Naive thymus-derived CD4-positive, alpha-beta T cell (primary cell): ENCODE results near the gene RYR1. TPM values are rescaled to one million over a fixed set of nuclear protein-coding genes. Genes with fewer than 3 reads are reported as not detected.

Experiments
- ATAC-seq: fragments of 150-1000 bp; cut with Tn5 transposase; 2 replicates; pipeline ENCODE4 v1.10.0; 2021; ENCODE audit warnings: mild to moderate bottlenecking, moderate library complexity
- CTCF ChIA-PET: fragments of 350-600 bp; sonication (Branson Sonifier 250); formaldehyde crosslinking; loops from one replicate; lab custom pipeline; 2021; ENCODE audit warnings: antibody characterized with exemption; lab: Charles Lee
- POLR2A ChIA-PET: fragments of 350-600 bp; sonication (Branson Sonifier 250); formaldehyde crosslinking; loops from one replicate; lab custom pipeline; 2021; ENCODE audit warnings: antibody characterized with exemption, inconsistent platforms; lab: Charles Lee
- DNase-seq, 9 donors: peaks; one replicate each; pipeline versions ENCODE4 v3.0.0 to v3.0.0-alpha.2; 2020 to 2022; ENCODE audit warnings: mixed read lengths in 1 of 9
- H3K27ac ChIP-seq: one replicate; pipeline ENCODE4 v1.7.0; 2013; ENCODE audit warnings: mild to moderate bottlenecking, low read depth, low read length, moderate library complexity
- H3K27me3 ChIP-seq, 2 donors: one replicate each; pipeline ENCODE4 v1.7.0; 2013; ENCODE audit warnings: low read length in 2 of 2, mild to moderate bottlenecking in 2 of 2, moderate library complexity in 2 of 2; ENCODE audit not compliant: control insufficient read depth in 2 of 2, insufficient read depth in 2 of 2
- H3K36me3 ChIP-seq, 3 experiments: 1 replicate in 2 of 3; 2 replicates in 1 of 3; pipeline ENCODE4 v1.7.0; 2013; ENCODE audit warnings: low read length in 3 of 3, mild to moderate bottlenecking in 3 of 3, moderate library complexity in 1 of 3; ENCODE audit not compliant: insufficient read depth in 3 of 3, control insufficient read depth in 2 of 3
- H3K4me1 ChIP-seq, 2 donors: one replicate each; pipeline ENCODE4 v1.7.0; 2013; ENCODE audit warnings: low read length in 2 of 2, mild to moderate bottlenecking in 2 of 2, moderate library complexity in 1 of 2; ENCODE audit not compliant: control insufficient read depth in 2 of 2, insufficient read depth in 2 of 2
- H3K4me3 ChIP-seq: 2 replicates; pipeline ENCODE4 v1.7.0; 2013; ENCODE audit warnings: mild to moderate bottlenecking, low read length
- H3K9me3 ChIP-seq, 3 experiments: 1 replicate in 2 of 3; 2 replicates in 1 of 3; pipeline ENCODE4 v1.7.0; 2013; ENCODE audit warnings: low read length in 3 of 3; ENCODE audit not compliant: control insufficient read depth in 2 of 3
- H3K27ac Mint-ChIP-seq, 9 donors: one replicate each; pipeline ENCODE4 v1.8.0; 2020 to 2022; ENCODE audit warnings: mixed read lengths in 9 of 9, mild to moderate bottlenecking in 8 of 9, moderate library complexity in 5 of 9, inconsistent platforms in 2 of 9
- H3K27me3 Mint-ChIP-seq, 5 donors: one replicate each; pipeline ENCODE4 v1.8.0; 2021 to 2022; ENCODE audit warnings: mixed read lengths in 5 of 5, mild to moderate bottlenecking in 1 of 5
- H3K36me3 Mint-ChIP-seq, 5 donors: one replicate each; pipeline ENCODE4 v1.8.0; 2020 to 2022; ENCODE audit warnings: mixed read lengths in 5 of 5, mild to moderate bottlenecking in 3 of 5, inconsistent platforms in 1 of 5
- H3K4me1 Mint-ChIP-seq, 7 donors: one replicate each; pipeline ENCODE4 v1.8.0; 2020 to 2022; ENCODE audit warnings: mixed read lengths in 7 of 7, mild to moderate bottlenecking in 3 of 7, inconsistent platforms in 1 of 7
- H3K4me3 Mint-ChIP-seq, 10 donors: one replicate each; pipeline ENCODE4 v1.8.0; 2020 to 2022; ENCODE audit warnings: mild to moderate bottlenecking in 10 of 10, mixed read lengths in 10 of 10, moderate library complexity in 6 of 10, inconsistent platforms in 2 of 10
- H3K9me3 Mint-ChIP-seq, 11 donors: one replicate each; pipeline ENCODE4 v1.8.0; 2020 to 2022; ENCODE audit warnings: mixed read lengths in 11 of 11, mild to moderate bottlenecking in 4 of 11, inconsistent platforms in 1 of 11, moderate library complexity in 1 of 11
- intact Hi-C, 2 donors: fragments of 100-400 bp; cut with micrococcal nuclease; formaldehyde crosslinking; loops; one replicate each; pipeline ENCODE4 v1.15.1; 2023
- polyA plus RNA-seq, 2 donors: library from polyadenylated mRNA; unstranded; fragments of 300-500 nt; fragmentation: Illumina TruSeq; gene quantifications; one replicate each; pipeline ENCODE4 v1.2.3, GENCODE V29; 2021
- total RNA-seq, 6 experiments: library from RNA in 5 of 6; stranded (reverse) in 5 of 6; gene quantifications; 1 replicate in 5 of 6; 2 replicates in 1 of 6; pipeline ENCODE4 v1.2.3 and lab custom pipeline; 2021 to 2026

Gene RYR1
- total and polyA plus RNA-seq, 7 experiments from 2014 or later: 0.29 to 2.6 (median 1.7) TPM; not detected in 2

DNA sequence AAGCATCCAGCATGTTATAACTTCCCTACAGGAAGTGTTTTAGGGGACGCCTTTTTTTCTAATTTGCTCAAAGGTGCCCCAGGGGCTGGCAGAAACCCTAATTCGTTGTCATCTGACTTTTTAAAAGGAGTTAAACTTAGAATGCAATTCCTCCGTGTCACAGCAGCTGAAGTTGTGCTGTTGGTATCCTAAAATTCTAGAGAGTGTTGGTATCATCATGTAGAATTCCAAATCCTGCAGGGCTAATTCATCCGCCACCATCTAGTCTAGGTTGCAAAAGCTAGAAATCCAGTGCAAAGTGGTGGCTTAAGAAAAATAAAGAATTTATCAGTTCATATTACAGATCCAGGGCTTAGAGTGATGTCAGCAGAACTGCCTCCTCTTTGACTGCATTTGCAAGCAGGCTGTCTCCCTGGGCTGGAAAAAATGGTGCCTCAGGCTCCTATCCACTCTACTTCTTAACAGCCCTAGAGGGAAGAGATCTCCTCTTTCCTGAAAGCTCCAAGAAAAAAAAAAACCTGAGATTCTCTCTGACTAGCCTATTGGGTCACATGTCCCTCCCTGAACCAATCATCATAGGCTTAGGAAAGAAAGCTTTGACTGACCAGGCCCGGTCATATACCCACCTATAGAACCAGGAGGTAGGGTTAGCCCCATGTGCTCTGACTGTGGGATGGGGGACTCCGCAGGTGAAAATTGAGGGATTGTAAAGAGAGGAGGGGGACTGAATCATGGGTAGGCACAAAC lies 111.3 kb downstream of the RYR1 start:
- Histone ChIP-seq H3K4me3 (no peak overlapping the region), H3K36me3 (no peaks in the 10 kb centered on the region), H3K9me3 (no peaks in the 10 kb centered on the region), H3K27ac (no peak overlapping the region), H3K27me3 (no peaks in the 10 kb centered on the region), H3K4me1 (peaks cover 0 to 10% of the 10 kb centered on the region in 2 donors)
- Mint-ChIP-seq H3K27ac (peak overlapping the region in 7 of 9 donors; percentile 1 to 60 (median 13)), H3K36me3 (peaks cover 0 to 7% (median 0%) of the 10 kb centered on the region in 5 donors), H3K4me3 (peak overlapping the region in 5 of 10 donors; percentile 0 to 53 (median 7)), H3K4me1 (peaks cover 9 to 30% (median 14%) of the 10 kb centered on the region in 7 donors), H3K27me3 (no peaks in the 10 kb centered on the region), H3K9me3 (peaks cover 0 to 5% (median 0%) of the 10 kb centered on the region in 11 donors)
- CTCF ChIA-PET: interaction anchor here (0.5 to 2.0 kb wide), 9 partner anchors 12 to 342 kb away, joined by 3 to 9 read pairs (median 4); partner anchors contain the start of gene EIF3K
- POLR2A ChIA-PET: interaction anchor here (0.7 to 1.3 kb wide), 4 partner anchors 20 to 1924 kb away, joined by 3 to 5 read pairs (median 4); partner anchors contain the start of gene EIF3K
- ATAC-seq (no peak), DNase-seq (peak in 6 of 9 donors; percentile 44 to 68 (median 60))
- intact Hi-C loops: loop anchor here (1.0 to 5.0 kb wide), 8 partner anchors 29 to 386 kb away; partner anchors contain the start of genes EIF3K (in 2 of the 2), FAM98C (in 2 of the 2), MRPS12 (in 2 of the 2) and SARS2 (in 2 of the 2)

DNA sequence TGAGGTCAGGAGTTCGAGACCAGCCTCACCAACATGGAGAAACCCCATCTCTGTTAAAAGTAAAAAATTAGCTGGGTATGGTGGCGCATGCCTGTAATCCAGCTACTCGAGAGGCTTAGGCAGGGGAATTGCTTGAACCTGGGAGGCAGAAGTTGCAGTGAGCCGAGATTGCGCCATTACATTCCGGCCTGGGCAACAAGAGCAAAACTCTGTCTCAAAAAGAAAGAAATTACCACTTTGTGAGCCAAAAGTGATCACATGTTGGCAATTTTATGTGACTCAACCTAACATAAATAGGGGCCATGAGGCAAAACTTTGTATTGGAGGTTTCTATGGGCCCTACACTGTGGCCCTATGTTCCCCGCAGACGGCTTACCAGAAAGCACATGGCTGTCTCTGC lies 112.1 kb downstream of the RYR1 start:
- Histone ChIP-seq H3K9me3 (no peaks in the 10 kb centered on the region), H3K27me3 (no peaks in the 10 kb centered on the region), H3K4me1 (peaks cover 0 to 7% of the 10 kb centered on the region in 2 donors), H3K27ac (no peak overlapping the region), H3K4me3 (no peak overlapping the region), H3K36me3 (no peaks in the 10 kb centered on the region)
- POLR2A ChIA-PET: interaction anchor here (0.7 to 1.3 kb wide), 2 partner anchors 19 to 1923 kb away, joined by 3 to 4 read pairs; no protein-coding TSS in a partner anchor
- ATAC-seq (no peak), DNase-seq (no peak)
- Mint-ChIP-seq H3K27ac (peak overlapping the region in 2 of 9 donors; percentile 30 to 58), H3K4me3 (no peak overlapping the region), H3K36me3 (peaks cover 0 to 5% (median 0%) of the 10 kb centered on the region in 5 donors), H3K27me3 (peaks cover 0 to 3% (median 0%) of the 10 kb centered on the region in 5 donors), H3K9me3 (peaks cover 0 to 5% (median 0%) of the 10 kb centered on the region in 11 donors), H3K4me1 (peaks cover 8 to 27% (median 14%) of the 10 kb centered on the region in 7 donors)
- intact Hi-C loops: loop anchor here in 1 of 2 donors (2.0 kb wide), 1 partner anchor 73 kb away; the partner anchor contains the start of gene EIF3K
- CTCF ChIA-PET: interaction anchor here (1.1 to 2.0 kb wide), 5 partner anchors 13 to 224 kb away, joined by 3 to 9 read pairs (median 4); no protein-coding TSS in a partner anchor

DNA sequence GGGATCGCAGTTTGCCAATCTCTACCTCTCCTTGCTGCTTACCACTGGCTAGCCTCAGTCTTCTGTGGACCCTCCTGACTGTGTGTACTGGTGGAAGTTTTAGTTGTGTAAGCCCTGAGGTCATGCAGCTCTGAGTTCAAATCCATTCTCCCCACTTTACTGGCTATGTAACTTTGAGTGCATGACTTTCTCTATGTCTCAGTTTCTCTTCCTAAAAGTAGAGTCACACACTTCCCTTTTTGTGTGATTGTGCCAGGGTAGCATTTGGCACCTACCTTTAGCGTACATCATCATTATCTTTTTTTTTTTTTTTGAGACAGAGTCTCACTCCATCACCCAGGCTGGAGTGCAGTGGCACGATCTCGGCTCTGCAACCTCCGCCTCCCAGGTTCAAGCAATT lies 113.9 kb downstream of the RYR1 start:
- Mint-ChIP-seq H3K9me3 (no peaks in the 10 kb centered on the region), H3K36me3 (peaks cover 0 to 2% (median 0%) of the 10 kb centered on the region in 5 donors), H3K27me3 (peaks cover 0 to 5% (median 0%) of the 10 kb centered on the region in 5 donors), H3K27ac (no peak overlapping the region), H3K4me3 (no peak overlapping the region), H3K4me1 (peaks cover 12 to 30% (median 14%) of the 10 kb centered on the region in 7 donors)
- H3K4me1 ChIP-seq: peaks cover 0 to 14% of the 10 kb centered on the region in 2 donors
- H3K4me3 ChIP-seq: no peak overlapping the region
- DNase-seq (no peak), ATAC-seq (no peak)
- ChIA-PET POLR2A (interaction anchor here (0.6 kb wide), 1 partner anchor 141 kb away, joined by 3 read pairs; no protein-coding TSS in a partner anchor), CTCF (interaction anchor here (0.6 kb wide), 1 partner anchor 517 kb away, joined by 5 read pairs; no protein-coding TSS in a partner anchor)
- no peaks in the 10 kb centered on the region for H3K9me3 ChIP-seq
- H3K36me3 ChIP-seq: no peaks in the 10 kb centered on the region
- intact Hi-C loops: no loop called here
- H3K27me3 ChIP-seq: no peaks in the 10 kb centered on the region
- H3K27ac ChIP-seq: no peak overlapping the region

DNA sequence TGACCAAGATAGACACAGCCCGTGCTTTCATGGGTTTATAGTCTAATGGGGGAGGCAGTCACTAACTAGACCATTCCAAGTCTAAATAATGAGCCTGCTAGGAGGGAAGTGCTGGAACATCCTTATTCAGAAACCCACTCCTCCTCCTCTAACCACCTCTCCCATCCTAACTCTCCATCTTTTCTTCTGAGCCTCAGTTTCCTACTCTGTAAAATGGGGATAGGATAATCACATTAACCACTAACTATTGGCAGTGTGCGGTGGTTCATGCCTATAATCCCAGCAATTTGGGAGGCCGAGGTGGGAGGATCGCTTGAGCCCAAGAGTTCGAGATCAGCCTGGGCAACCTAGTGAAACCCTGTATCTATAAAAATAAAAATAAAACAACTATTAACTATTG lies 115.6 kb downstream of the RYR1 start:
- no peaks in the 10 kb centered on the region for H3K36me3 ChIP-seq
- ATAC-seq (no peak), DNase-seq (no peak)
- ChIA-PET POLR2A (no interaction called here), CTCF (no interaction called here)
- Mint-ChIP-seq H3K4me1 (peaks cover 15 to 25% (median 16%) of the 10 kb centered on the region in 7 donors), H3K27me3 (peaks cover 0 to 5% (median 0%) of the 10 kb centered on the region in 5 donors), H3K9me3 (peaks cover 0 to under 1% (median 0%) of the 10 kb centered on the region in 11 donors), H3K4me3 (no peak overlapping the region), H3K36me3 (peaks cover 0 to 2% (median 0%) of the 10 kb centered on the region in 5 donors), H3K27ac (no peak overlapping the region)
- H3K27ac ChIP-seq: no peak overlapping the region
- H3K27me3 ChIP-seq: no peaks in the 10 kb centered on the region
- no peak overlapping the region for H3K4me3 ChIP-seq
- peaks cover 0 to 19% of the 10 kb centered on the region in 2 donors for H3K4me1 ChIP-seq
- intact Hi-C loops: no loop called here
- H3K9me3 ChIP-seq: no peaks in the 10 kb centered on the region

DNA sequence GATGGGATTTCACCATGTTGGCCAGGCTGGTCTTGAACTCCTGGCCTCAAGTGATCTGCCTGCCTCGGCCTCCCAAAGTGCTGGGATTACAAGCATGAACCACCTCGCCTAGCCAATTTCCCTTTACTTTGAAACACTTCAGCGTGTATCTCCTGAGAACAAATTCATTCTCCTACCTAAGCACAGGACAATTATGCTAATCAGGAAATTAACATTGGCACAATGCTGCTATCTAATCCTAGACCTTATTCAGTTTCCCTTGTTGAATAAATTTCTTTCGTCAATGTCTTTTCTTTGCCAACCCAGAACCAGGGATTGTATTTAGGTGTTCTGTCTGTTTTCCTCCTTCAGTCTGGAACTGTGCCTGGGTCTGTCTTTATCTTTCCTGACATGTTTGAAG lies 116.5 kb downstream of the RYR1 start:
- Histone ChIP-seq H3K27me3 (no peaks in the 10 kb centered on the region), H3K36me3 (no peaks in the 10 kb centered on the region), H3K4me1 (peaks cover 0 to 20% of the 10 kb centered on the region in 2 donors), H3K4me3 (no peak overlapping the region), H3K27ac (no peak overlapping the region), H3K9me3 (no peaks in the 10 kb centered on the region)
- peaks cover 7 to 19% (median 10%) of the 10 kb centered on the region in 7 donors for H3K4me1 Mint-ChIP-seq
- DNase-seq: no peak
- no peak overlapping the region for H3K4me3 Mint-ChIP-seq
- CTCF ChIA-PET: no interaction called here
- H3K9me3 Mint-ChIP-seq: peaks cover 0 to 2% (median 0%) of the 10 kb centered on the region in 11 donors
- H3K27ac Mint-ChIP-seq: no peak overlapping the region
- peaks cover 0 to 5% (median 2%) of the 10 kb centered on the region in 5 donors for H3K27me3 Mint-ChIP-seq
- intact Hi-C loops: no loop called here
- POLR2A ChIA-PET: no interaction called here
- no peak for ATAC-seq
- H3K36me3 Mint-ChIP-seq: no peaks in the 10 kb centered on the region

DNA sequence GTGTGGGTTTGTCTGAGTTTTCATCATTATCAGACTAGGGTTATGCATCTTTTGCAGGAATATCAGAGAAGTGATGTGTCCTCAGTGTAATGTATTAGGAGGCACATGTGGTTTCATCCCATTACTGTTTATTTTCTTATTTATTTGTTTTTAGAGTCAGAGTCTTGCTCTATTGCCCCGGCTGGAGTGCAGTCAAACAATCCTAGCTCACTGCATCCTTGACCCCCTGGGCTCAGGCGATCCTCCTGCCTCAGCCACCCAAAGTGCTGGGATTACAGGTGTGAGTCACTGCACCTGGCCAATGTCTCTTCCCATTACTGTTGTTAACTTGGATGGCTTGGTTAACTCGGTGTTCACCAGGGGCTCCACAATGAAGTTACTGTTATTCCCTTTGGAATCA lies 116.9 kb downstream of the RYR1 start:
- Mint-ChIP-seq H3K36me3 (no peaks in the 10 kb centered on the region), H3K4me1 (peaks cover 5 to 18% (median 11%) of the 10 kb centered on the region in 7 donors), H3K9me3 (peaks cover 0 to 2% (median 0%) of the 10 kb centered on the region in 11 donors), H3K27me3 (peaks cover 0 to 6% (median 4%) of the 10 kb centered on the region in 5 donors), H3K27ac (no peak overlapping the region), H3K4me3 (no peak overlapping the region)
- Histone ChIP-seq H3K4me3 (no peak overlapping the region), H3K27me3 (no peaks in the 10 kb centered on the region), H3K36me3 (no peaks in the 10 kb centered on the region), H3K9me3 (no peaks in the 10 kb centered on the region), H3K4me1 (peaks cover 0 to 23% of the 10 kb centered on the region in 2 donors), H3K27ac (no peak overlapping the region)
- CTCF ChIA-PET: no interaction called here
- ATAC-seq: no peak
- POLR2A ChIA-PET: no interaction called here
- DNase-seq: no peak
- intact Hi-C loops: no loop called here
